GM19238 (cell line): ENCODE measurements around the gene TMCC2.

Source experiments
- DNase-seq: peaks from one replicate; pipeline ENCODE4 v3.0.0; 2011; ENCODE audit warnings: low spot score; ENCODE audit not compliant: insufficient read length

The TMCC2 gene

DNA sequence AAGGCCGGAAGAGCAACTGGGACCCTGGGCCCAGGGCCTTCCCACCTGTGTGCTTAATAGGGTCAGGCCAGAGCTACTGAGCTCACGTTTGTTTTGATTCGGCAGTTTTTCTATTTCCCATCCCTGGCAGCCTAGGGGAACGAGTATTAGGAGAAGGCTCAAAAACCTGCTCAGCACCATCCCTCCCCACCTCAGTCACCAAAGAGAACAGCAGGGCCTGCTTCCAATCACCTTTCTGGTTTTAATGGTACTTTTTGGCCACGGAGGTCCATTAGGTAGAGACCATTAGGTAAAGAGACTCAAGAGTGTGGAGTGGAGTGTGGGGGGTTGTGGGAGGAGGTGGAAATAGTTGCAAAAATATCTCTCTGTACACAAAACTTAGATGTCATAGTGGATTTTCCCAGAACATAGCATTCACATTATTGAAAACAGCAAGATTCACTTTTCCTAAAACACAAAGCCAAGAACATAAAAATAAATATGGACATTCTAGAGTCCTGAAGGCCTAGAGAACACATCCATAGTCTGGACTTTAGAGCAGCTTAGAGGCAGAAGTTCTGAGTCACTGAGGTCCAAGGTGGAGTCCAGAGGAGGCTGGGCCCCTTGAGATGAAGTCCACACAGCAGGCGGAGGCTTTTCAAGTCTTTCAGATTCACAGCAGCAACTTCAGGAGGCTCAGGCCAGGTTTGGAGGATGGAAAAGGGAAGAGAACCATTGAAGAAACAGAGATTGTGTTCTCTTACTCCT lies 74.3 kb downstream of the TMCC2 start:
- no peak for DNase-seq

DNA sequence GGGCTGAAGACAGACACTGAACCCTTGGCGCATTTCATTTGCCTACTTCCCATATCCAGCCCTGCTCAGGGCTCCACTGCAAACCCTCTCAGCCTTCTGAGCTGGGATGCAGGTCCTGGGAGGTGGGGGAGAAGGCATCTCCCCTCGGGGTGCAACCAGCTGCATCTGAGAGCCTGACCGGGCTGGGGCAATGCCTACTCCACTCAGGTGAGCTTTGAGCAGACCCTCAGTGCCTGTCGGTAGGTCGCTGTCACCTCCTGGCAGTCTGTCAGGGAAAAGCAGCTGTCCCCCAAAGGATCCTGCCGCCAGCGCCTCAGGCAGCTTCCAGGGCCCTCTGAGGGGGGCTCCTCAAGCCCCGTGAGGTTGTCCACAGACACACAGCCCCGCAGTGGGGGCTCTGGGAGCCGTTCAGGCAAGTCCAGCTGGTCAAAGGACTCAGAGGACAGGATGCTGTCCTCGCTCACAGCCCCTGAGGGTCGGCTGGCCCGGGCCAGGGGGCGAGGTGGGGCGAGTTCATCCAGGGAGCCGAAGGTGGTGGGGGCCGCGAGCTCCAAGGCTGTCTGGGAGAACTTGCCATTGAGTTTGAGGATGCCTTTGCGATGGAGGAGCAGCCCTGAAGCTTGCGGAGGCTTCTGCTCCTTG lies 75.6 kb downstream of the TMCC2 start:
- no peak for DNase-seq

DNA sequence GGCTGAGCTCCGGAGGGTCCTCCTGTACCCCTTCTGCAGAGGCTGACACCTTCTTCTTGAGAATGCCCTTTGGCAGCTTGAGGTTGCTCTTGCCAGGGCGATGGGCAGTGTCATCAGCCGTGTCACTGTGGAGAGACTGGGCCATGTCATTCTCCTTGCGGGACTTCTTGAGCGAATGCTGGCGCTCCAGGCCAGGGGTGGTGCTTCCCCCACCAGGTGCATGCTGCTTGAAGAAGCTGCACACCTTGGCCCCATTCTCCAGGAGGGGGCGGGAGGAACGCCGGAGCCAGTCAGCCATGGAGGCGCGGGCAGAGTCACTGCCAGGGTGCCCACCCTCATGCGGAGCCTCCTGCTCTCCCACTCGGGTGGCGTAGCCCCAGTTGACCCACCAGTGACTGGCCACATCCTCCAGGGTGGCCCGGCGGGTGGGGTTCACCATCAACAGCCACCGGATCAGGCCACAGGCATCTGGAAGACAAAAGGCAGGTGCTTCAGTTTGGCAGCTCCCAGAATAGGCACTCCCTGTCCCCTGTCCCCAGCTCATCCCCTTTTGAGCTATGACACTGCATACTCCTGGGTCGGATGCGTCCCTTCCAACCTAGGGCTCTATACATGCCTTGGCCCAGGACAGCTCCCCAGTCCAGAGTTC lies 76.4 kb downstream of the TMCC2 start:
- no peak for DNase-seq

DNA sequence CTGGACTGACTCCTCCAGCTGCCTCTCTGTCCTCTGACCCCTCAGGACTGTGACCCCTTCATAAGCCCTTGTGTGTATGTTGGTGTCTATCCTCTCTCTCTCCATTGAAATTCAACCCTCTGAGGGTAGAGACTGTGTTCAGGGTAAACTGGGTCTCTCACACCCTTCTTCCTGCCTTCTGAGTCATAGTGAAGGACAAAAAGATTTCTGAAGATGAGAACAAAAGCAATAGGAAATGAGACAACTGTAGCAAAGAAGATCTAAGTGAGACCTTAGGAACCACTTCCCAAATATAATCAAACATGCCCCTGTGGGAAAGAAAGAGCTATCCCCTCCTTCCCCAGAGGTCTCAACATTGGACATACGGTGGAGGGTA lies 76.9 kb downstream of the TMCC2 start:
- DNase-seq, result no peak

DNA sequence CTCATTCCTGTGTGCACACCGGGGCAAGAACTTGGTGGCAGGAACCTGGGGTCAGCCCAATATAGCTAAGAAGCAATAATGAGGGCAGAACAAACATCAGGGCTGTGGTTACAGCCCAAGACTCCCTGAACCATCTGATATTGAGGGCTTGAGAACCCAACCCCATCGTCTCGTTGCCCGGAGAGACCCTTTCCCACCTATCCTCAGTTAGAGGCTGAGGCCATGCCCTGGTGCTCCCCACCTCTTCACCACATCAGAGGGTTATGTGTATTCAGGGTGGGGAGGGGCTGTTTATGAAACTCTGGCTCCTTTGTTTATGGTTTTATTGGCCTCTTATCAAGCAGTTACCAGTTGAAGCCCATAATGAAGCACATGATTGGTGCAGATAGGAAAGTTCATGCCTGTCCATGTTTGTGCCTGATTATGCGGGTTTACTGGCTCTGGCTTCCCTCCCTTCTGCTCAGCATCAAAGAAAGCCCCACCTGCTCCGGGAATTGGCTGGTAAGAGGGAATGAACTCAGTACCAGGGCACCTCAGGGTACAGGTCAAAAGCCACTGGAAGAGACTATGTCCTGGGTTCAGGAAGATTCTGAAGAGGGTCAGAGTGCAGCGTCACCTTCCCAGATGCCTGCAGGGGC lies 79.3 kb downstream of the TMCC2 start:
- no peak for DNase-seq

DNA sequence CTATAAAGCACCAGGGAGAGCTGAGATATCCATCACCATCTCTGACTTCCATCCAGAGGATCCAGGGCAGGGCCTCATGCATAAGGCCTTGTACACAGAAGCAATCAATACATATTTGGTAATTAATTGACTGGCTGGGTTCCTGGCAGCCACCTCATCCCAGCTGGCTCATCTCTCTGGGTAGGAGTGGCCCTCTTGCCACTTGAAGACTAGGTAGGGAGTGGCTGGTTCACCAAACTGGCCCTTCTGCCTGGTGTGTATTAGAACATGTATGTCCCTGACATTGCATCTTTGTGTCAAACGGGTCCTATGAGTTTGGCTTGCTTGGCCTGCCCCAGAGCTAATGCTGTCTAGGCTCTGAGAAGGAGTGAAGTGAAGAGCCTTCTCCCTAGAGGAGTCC lies 82.0 kb downstream of the TMCC2 start:
- DNase-seq, result no peak

DNA sequence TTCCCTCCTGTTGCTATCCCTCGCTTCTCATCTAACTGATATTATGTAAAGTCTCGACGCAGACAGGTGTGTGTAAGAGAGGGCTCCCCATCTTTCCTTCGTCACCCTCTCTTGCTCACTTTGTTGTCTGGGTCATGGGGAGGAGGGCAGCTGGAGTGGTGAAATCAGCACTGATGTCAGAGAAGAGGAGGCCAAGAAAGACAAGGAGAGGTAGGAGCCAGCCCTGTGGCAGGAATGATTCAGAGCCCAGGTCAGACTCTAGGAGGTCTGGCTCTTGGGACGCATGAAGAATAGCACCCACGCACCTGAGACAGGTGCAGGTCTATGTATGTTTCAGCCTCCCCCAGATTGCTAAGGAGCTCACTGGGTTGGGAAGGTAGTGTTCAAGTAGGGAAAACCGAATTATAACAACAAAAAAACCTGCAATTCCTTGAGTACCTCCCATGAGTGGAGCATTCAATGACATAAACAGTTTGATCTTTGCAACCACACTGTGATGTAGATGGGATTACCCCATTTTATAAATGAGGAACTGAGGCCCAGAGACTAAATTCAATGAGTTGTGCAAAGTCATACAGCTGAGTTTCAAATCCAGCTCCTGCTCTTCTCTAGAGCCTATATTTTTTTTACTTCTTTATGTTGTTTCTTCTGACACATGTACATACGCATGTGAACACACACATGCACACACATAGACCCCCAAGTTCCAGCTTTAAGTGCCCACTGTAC lies 83.4 kb downstream of the TMCC2 start:
- DNase-seq, result no peak

DNA sequence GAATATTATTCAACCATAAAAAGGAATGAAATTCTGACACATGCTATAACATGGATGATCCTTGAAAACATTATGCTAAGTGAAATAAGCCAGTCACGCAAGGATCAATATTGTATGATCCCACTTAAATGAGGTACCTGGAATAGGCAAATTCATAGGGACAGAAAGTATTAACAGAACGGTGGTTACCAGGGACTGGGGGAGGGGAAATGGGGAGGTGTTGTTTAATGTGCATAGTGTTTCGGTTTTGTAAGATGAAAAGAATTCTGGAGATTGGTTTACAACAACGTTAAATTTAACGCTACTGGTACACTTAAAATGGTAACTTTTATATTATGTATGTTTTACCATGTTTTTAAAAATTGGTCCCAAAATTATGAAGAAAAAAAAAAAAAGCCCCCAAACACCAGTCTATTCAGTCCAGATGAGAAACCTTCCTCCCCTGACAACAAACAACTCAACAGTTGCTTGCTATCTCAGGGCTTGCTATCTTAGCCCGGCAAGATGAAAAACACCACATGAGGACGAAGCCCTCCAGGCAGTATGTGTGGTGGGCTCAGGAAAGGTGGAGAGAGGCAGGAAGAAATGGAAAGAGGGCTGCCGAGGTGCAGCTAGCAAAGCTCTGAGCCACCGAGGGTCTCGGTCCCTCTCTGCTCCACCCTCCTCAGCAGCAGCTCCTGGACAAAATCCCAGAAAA lies 85.3 kb downstream of the TMCC2 start:
- no peak for DNase-seq

DNA sequence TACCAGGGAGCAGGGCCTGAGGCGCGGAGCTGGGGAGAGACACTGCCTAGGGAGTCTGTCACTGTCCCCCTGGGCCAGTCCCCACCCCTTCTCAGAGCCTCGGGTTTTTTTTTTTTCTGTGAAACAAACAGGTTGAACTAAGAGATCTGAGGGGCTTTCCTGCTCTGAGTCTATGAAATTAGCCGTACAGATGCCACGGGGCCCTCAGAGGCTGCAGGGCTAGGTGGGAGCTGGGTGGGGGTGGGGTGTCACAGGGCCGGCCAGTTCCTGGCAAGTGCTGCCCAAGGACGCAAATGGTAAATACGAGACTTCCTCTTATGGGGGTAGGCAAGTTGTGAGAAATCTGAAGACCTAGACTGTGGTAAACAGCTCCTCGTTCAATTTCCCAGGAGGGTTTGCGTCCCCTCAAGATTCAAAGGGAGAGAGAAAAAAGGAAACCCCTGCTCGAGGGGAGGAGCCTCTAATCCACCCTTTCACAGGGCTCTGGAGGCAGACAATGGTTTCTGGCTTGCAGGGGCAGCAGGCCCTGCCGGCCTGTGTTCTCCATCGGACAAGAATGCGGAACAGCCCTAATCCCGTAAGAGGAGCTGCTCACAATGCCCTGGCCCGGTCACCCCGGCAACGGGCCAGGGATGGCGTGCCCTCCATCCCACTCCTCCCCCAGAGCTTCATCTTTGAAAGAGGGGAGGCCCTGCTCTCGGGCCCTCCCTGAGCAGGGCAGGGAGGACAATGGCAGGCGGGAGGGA lies 86.0 kb downstream of the TMCC2 start:
- DNase-seq, result no peak

DNA sequence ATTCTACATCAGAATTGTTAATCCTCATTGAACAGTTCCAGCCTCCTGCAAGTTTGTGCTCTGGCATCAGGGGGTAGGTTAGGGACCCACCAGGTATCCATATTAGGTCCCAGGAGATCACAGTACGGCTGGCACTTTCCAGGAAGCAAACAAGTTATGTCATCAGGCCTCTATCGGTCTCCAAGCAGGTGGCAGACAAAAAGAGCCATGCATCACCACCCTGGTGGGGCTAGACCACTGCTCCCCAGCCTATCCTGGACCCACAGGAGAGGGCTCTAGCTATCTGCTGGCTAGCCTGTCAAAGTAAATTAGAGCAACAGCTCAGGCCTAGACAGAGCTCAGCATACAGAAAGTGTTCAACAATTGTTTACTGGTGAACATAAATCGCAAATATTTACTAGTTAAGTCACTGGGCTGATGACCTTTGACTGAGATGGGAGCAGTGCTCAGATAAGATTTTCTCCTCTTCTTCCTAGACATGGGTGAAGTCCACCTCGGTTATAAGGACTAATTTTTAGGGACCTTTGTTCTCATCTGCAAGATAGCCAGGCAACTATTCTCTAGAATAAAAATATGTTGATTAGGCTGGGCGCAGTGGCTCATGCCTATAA lies 87.4 kb downstream of the TMCC2 start:
- no peak for DNase-seq

DNA sequence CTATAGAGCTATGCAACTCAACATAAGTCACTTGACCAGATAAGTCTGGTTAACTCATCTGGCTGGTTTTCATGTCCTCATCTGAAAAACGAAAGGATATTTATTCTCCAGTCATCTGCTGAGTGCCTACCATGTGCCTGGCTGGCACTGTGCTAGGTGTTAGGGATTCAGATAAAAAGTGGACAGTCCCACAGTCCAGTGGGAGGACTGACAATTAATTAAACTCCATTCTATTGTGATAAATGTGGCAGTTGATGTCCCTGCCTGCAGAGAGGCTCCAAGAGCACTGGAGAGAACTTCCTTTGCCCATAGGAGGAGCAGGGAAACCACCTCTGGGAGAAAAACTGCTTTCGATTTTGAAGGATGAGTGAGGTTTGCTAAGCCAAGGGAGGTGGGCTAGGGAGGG lies 88.4 kb downstream of the TMCC2 start:
- no peak for DNase-seq

DNA sequence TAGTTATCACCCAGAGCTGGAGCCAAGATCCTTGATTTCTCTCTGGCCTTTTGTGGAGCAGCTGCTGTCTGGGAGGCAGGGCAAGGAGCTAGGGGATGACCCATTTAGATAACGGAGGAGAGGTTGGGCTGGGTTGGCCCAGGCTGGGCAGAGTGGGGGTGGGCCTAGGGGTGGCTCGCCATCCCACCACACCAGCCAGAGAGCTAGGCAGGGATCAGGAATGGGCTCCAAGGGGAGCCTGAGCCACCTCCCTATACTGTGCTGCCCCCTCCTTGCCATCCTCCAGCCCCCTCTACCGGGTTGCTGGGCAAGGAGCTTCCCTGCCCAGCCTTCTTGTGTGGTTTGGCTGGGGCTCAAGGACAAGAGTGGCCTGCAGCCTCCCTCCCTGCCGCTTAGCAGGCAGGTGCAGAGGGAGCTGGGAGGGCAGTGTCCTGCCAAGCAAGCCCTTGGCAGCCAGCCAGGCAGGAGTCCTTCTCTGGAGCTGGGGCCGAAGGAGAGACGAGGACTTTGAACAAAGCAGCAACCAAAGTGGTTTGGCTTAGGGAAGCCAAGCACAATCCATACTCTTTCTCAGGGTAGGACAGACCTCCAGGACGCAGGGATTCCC lies 89.7 kb downstream of the TMCC2 start:
- no peak for DNase-seq

DNA sequence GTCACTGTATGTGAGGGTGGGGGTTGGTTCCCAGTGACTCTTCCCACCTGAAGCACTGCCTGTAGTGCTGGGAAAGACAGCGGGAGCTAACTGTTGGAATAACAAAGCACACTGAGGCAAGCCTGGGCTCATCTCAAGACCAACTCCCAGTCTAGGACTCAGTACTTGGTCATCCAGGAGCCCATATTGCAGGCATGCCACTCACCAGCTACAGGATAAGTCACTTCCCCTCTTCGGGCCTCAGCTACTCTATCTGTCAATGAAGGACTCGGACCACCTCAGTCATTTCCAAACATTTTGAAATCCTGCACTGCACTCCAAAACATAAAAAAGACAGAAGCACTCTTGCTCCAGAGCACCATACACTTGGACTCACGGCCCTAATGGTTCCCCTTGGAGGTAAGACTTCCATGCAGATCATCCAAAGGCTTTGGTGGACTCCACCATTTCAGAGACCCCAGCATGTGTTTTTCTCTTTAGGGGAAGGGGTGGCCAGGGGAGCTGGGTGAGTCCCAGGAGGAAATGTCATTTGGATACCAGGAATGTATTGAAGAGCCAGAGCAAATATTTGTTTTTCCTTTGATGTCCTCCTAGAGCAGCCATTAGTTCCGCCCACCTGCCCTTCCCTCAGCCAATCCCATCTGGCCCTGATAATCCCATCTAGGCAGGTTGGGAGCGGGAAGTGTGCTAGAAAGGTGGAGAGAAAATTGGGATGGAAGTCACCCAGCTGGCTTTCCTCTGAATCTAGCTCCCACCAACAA lies 90.7 kb downstream of the TMCC2 start:
- no peak for DNase-seq

DNA sequence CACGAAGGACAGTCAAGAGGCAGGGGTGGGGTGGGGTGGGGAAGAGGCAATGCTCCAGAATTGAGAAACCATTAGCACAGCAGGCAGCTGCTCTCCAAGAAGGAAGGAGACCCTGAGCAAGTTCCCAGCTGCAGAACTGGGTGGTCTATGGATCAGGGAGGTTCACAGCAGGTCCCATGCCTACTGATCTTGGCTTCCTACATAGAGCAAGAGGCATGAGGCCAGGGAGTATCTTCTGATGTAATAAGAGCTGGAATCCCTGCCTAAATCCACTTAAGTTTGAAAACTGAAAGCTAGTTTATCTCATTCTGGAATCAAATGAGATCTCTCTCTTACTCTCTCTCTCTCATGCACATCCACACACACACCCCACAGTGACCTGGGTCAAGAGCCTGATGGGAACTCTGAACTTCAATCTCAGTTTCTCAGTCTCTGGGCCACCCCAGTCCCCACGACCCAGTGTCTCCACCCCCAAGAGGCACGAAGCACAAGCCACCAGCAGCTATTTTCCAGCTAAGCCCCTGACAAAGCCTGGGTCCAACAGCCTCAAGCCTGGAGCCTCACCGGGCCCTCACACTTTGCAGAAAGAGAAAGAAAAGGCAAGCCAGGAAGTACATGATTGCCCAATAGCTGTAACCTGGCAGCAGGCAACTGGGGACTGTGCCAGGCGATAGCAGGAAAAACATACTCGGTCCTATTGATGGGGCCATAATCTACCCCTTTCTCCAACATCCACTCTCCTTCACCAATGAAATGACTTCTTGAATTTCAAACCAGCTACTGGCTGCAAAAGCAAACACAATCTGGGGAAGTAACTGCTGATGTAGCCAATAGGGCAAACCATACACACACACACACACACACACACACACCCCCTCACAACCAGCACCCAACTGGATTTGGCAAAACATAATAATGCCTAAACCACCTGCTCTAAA lies 91.6 kb downstream of the TMCC2 start:
- DNase-seq, result no peak

DNA sequence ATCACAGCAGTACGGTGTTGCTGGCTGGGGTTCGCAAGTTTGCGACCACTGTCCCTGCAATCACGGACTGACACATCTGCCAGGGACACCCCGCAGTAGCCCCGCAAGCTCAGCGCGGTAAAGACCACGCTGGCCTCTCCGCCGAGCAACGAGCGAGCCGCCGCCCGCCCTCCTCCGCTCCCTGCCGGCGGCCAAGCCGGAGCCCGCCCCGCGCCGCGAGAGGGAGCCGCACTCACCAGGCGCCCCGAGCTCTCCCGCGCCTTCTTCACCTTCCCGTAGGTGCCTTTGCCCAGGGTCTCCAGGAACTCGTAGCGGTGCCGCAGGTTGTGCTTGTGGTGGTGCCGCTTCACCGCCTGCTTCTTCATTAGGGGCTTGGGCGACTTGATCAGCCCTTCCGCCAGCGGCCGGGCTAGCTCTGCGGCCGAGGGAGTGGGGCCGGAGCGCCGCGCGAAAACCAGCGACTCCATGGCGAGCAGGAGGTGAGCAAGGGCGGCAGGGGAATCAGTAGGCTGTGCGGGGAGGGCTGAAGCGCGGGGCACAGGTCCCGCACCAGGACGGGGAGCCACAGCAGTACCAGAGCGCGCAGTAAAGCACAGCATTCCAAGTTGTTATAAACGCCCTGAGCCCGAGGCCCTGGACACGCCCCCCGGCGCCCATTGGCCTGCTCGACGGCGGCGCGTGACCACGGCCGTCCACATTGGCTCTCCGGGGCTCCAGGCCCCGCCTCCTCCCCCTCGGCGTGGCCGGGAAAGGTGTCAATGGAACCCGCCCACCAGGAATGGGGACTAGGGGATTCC lies 93.6 kb downstream of the TMCC2 start, which contains the start of gene NUAK2:
NUAK2 (minus strand) TSS at position 584 of the 797 bp plus-strand sequence; CDS start at position 467, 117 bp downstream.
- DNase-seq, result no peak

DNA sequence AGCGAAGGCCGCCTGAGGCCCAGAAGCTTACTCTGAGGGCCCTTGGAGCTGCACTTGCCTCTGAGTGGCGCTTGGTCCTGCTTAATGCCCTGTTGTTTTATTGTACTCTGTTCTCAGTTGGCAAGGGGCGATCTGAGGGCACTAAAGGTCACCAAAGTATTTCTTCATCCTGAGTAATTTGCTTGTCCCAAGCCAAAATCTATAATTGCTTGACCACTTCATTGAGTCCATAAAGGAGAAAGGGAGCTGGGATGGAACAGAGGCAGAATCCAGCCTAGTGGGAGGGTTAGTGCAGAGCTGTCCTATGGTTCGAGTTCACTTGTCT lies 94.2 kb downstream of the TMCC2 start:
- DNase-seq, result no peak
